Activated naive CD4-positive, alpha-beta T cell treated with anti-CD3 and anti-CD28 coated beads, Interleukin-2, amount 50 U/mL, for 16 hours (primary cell): Measurements from ENCODE around the gene ELOF1.

Experiments used
- DNase-seq: peaks from one replicate; pipeline ENCODE4 v3.0.0-alpha.2; 2020

ELOF1 gene

GRCh38 chr19:11534538-11534937, 24.5 kb downstream of the ELOF1 start:
- DNase-seq = no peak

GRCh38 chr19:11530432-11530831, 28.6 kb downstream of the ELOF1 start:
- peak; percentile 49 for DNase-seq

GRCh38 chr19:11528551-11529341, 30.3 kb downstream of the ELOF1 start, which contains the start of gene ECSIT:
Gene ECSIT (minus strand): TSS chr19:11529134. CDS start chr19:11519170, 9,964 bp downstream.
- DNase-seq = peak; percentile 93

- DNase-seq = no peak
Measured at GRCh38 chr19:11519138-11519537, 39.9 kb downstream of the ELOF1 start.

GRCh38 chr19:11513946-11514345, 45.1 kb downstream of the ELOF1 start:
- no peak for DNase-seq

GRCh38 chr19:11510444-11510843, 48.6 kb downstream of the ELOF1 start:
- DNase-seq = no peak

GRCh38 chr19:11507370-11508078, 51.5 kb downstream of the ELOF1 start:
- no peak for DNase-seq

- no peak for DNase-seq
Measured at GRCh38 chr19:11506967-11507366, 52.1 kb downstream of the ELOF1 start.

- no peak for DNase-seq
Measured at GRCh38 chr19:11506101-11506555, 52.9 kb downstream of the ELOF1 start.

- DNase-seq = peak; percentile 91
Measured at GRCh38 chr19:11505504-11506100, 53.4 kb downstream of the ELOF1 start, which contains the start of gene ZNF653. Gene ZNF653 (minus strand): TSS chr19:11505839. CDS start chr19:11505786, 53 bp downstream.

GRCh38 chr19:11505032-11505503, 54.0 kb downstream of the ELOF1 start:
- peak; percentile 97 for DNase-seq

GRCh38 chr19:11504502-11505031, 54.5 kb downstream of the ELOF1 start:
- DNase-seq = no peak
